HG03175 (cell line): ENCODE results near the gene SPNS3.

ENCODE experiments used
- ATAC-seq: cut with Tn5 transposase; IDR thresholded peaks from one replicate; pipeline ENCODE4 v1.9.1; 2021; ENCODE audit warnings: mild to moderate bottlenecking, moderate library complexity; ENCODE audit not compliant: unreplicated experiment

The SPNS3 gene

GRCh38 chr17:4507361-4508111 lies 73.8 kb downstream of the SPNS3 start:
- ATAC-seq, result no peak

- ATAC-seq, result no peak
Observed at GRCh38 chr17:4508207-4508606, 74.5 kb downstream of the SPNS3 start.

- ATAC-seq, result no peak
Observed at GRCh38 chr17:4509401-4509800, 75.7 kb downstream of the SPNS3 start.

- ATAC-seq, result no peak
Observed at GRCh38 chr17:4509923-4510617, 76.3 kb downstream of the SPNS3 start.

- ATAC-seq, result no peak
Observed at GRCh38 chr17:4510618-4510941, 76.8 kb downstream of the SPNS3 start.

GRCh38 chr17:4511199-4511932 lies 77.6 kb downstream of the SPNS3 start:
- ATAC-seq, result no peak

- ATAC-seq, result no peak
Observed at GRCh38 chr17:4512156-4513112, 78.7 kb downstream of the SPNS3 start.

GRCh38 chr17:4513113-4514032 lies 79.6 kb downstream of the SPNS3 start:
- ATAC-seq, result no peak

- ATAC-seq, result no peak
Observed at GRCh38 chr17:4514206-4514605, 80.5 kb downstream of the SPNS3 start.

- ATAC-seq, result no peak
Observed at GRCh38 chr17:4514779-4515178, 81.0 kb downstream of the SPNS3 start.

- no peak for ATAC-seq
Observed at GRCh38 chr17:4515501-4515900, 81.8 kb downstream of the SPNS3 start.

- ATAC-seq, result no peak
Observed at GRCh38 chr17:4516735-4517134, 83.0 kb downstream of the SPNS3 start.

GRCh38 chr17:4518901-4519300 lies 85.2 kb downstream of the SPNS3 start:
- ATAC-seq, result no peak

GRCh38 chr17:4519361-4519788 lies 85.6 kb downstream of the SPNS3 start:
- ATAC-seq, result no peak

GRCh38 chr17:4520060-4520893 lies 86.5 kb downstream of the SPNS3 start:
- no peak for ATAC-seq

- no peak for ATAC-seq
Observed at GRCh38 chr17:4520894-4521600, 87.3 kb downstream of the SPNS3 start.

- no peak for ATAC-seq
Observed at GRCh38 chr17:4522661-4523060, 88.9 kb downstream of the SPNS3 start.

- ATAC-seq, result no peak
Observed at GRCh38 chr17:4523946-4524345, 90.2 kb downstream of the SPNS3 start.
